Heart left ventricle (tissue), 13 donors: ENCODE measurements around the gene ZNF516.

Experiments
- CTCF ChIP-seq, 12 donors: fragments of 200-600 bp; sonication (generic) in 4 of 12; IDR thresholded peaks; one replicate each; pipeline versions ENCODE4 v1.5.0 to v1.8.0; 2018 to 2022; ENCODE audit warnings: antibody characterized with exemption in 12 of 12, mild to moderate bottlenecking in 5 of 12
- POLR2A ChIP-seq, 2 donors: fragments of 450-650 bp; IDR thresholded peaks; one replicate each; pipeline ENCODE4 v1.6.1; 2017; ENCODE audit warnings: antibody characterized with exemption in 2 of 2, mild to moderate bottlenecking in 2 of 2, moderate library complexity in 2 of 2
- donor health status: ischemic (EF 13 %, LVEDD 7.1; RV severe dilation, severe dysfunction).
- donor health status: DM: no; HTN: yes; CAD: no.
- donor health status: DM: no; HTN: no; CAD: no.
- donor health status: ischemic (EF 25% LVEDD 6.9; RV normal size, moderate dysfunction).
- donor health status: ischemic (EF 25% LVEDD 5.7; RV mildly dilated, moderate dysfunction).
- donor health status: ischemic (EF 35%, LVEDD 5.7; RV mildly dilated, moderate dysfunction).
- donor health status: nonischemic (EF 11% LVEDD 7.7; RV severe dilation, severe dysfunction).
- donor health status: DM: yes; HTN: yes; CAD: no.
- donor health status: PGD.
- donor health status: ischemic (EF 29% LVEDD 5.4; RV normal size, mild dysfunction).
- donor health status: nonischemic (EF 23%, LVEDD 6.1; RV moderate dilation, normal function).

GRCh38 chr18:76359909-76360308 lies 135.1 kb downstream of the ZNF516 start:
- no peak for TF ChIP-seq CTCF (IDR thresholded peaks at IDR 0.05)
- no peak for TF ChIP-seq POLR2A (IDR thresholded peaks at IDR 0.05)
